MCF 10A (cell line): ENCODE data around the gene PAK1. TPM values are rescaled to one million over a fixed set of nuclear protein-coding genes. Genes with fewer than 3 reads are reported as not detected.
"Not testable (repeated sequence)": the region's sequence is repeated elsewhere in the genome, so short reads cannot be mapped to it uniquely, and the experiment has no call there.

Source experiments
- BruUV-seq: library from RNA; stranded (reverse); fragments of 400-500 nt; replicated peaks from 2 replicates; lab custom pipeline; 2021; lab: Mats Ljungman, UMichigan
- CTCF ChIA-PET: fragments of 300-600 bp; sonication (Branson Sonifier 250); formaldehyde crosslinking; extraction: SDS; loops from one replicate; lab custom pipeline; 2021; ENCODE audit warnings: antibody characterized with exemption, inconsistent platforms; lab: Yijun Ruan, JAX
- POLR2A ChIA-PET: fragments of 300-600, 350-650 bp; sonication (Branson Sonifier 250); formaldehyde crosslinking; extraction: SDS; loops from one replicate; lab custom pipeline; 2020; ENCODE audit warnings: antibody characterized with exemption, inconsistent platforms; lab: Yijun Ruan, JAX
- DNase-seq: peaks from one replicate; pipeline ENCODE4 v3.0.0-alpha.2; 2018; ENCODE audit not compliant: unreplicated experiment
- H3K27ac Mint-ChIP-seq: one replicate; pipeline ENCODE4 v1.8.0; 2022; ENCODE audit warnings: mild to moderate bottlenecking, low read depth, mixed read lengths; ENCODE audit not compliant: unreplicated experiment
- H3K27me3 Mint-ChIP-seq: one replicate; pipeline ENCODE4 v1.8.0; 2022; ENCODE audit warnings: mixed read lengths; ENCODE audit not compliant: insufficient read depth, unreplicated experiment
- H3K36me3 Mint-ChIP-seq: one replicate; pipeline ENCODE4 v1.8.0; 2022; ENCODE audit warnings: mild to moderate bottlenecking, moderate library complexity, mixed read lengths; ENCODE audit not compliant: insufficient read depth, unreplicated experiment
- H3K4me1 Mint-ChIP-seq: one replicate; pipeline ENCODE4 v1.8.0; 2022; ENCODE audit warnings: mixed read lengths; ENCODE audit not compliant: insufficient read depth, unreplicated experiment
- H3K4me3 Mint-ChIP-seq: one replicate; pipeline ENCODE4 v1.8.0; 2022; ENCODE audit warnings: mild to moderate bottlenecking, moderate library complexity, mixed read lengths; ENCODE audit not compliant: unreplicated experiment
- H3K9me3 Mint-ChIP-seq: one replicate; pipeline ENCODE4 v1.8.0; 2022; ENCODE audit warnings: mixed read lengths; ENCODE audit not compliant: unreplicated experiment
- CTCF ChIP-seq: fragments of 200-600 bp; IDR thresholded peaks from one replicate; pipeline ENCODE4 v1.8.0; 2022; ENCODE audit warnings: antibody characterized with exemption, mild to moderate bottlenecking; ENCODE audit not compliant: unreplicated experiment
- intact Hi-C: fragments of 100-400 bp; cut with micrococcal nuclease; formaldehyde crosslinking; loops from 2 replicates; pipeline ENCODE4 v1.14.1; 2022
- total RNA-seq: library from RNA; stranded (reverse); gene quantifications from 2 replicates; pipeline ENCODE4 v1.2.3, GENCODE V29; 2022

The PAK1 gene
- total RNA-seq, 1 experiment from 2014 or later: 24.0 TPM

- H3K4me3 Mint-ChIP-seq: no peak overlapping the region
- no peaks in the 10 kb centered on the region for H3K36me3 Mint-ChIP-seq
- H3K9me3 Mint-ChIP-seq: no peaks in the 10 kb centered on the region
- no peak for DNase-seq
- H3K27me3 Mint-ChIP-seq: peaks cover 35% of the 10 kb centered on the region
- H3K4me1 Mint-ChIP-seq: peaks cover 21% of the 10 kb centered on the region
- CTCF ChIA-PET: interaction anchor here (1.2 kb wide), 1 partner anchor 29 kb away, joined by 3 read pairs; no protein-coding TSS in a partner anchor
- BruUV-seq: no TSS peak
- intact Hi-C loops: no loop called here
- POLR2A ChIA-PET: interaction anchor here (0.9 kb wide), 1 partner anchor 27 kb away, joined by 4 read pairs; no protein-coding TSS in a partner anchor
- no peak for TF ChIP-seq CTCF
- no peak overlapping the region for H3K27ac Mint-ChIP-seq
These were observed 28.5 kb upstream of the PAK1 start for GRCh38 chr11:77502346-77502905.

GRCh38 chr11:77501758-77502157 is 27.9 kb upstream of the PAK1 start:
- ChIA-PET CTCF (interaction anchor here (0.5 kb wide), 1 partner anchor 1745 kb away, joined by 3 read pairs; no protein-coding TSS in a partner anchor), POLR2A (no interaction called here)
- TF ChIP-seq CTCF: no peak
- H3K4me3 Mint-ChIP-seq: no peak overlapping the region
- DNase-seq: no peak
- peaks cover 16% of the 10 kb centered on the region for H3K4me1 Mint-ChIP-seq
- no peaks in the 10 kb centered on the region for H3K9me3 Mint-ChIP-seq
- no peaks in the 10 kb centered on the region for H3K36me3 Mint-ChIP-seq
- no peak overlapping the region for H3K27ac Mint-ChIP-seq
- BruUV-seq: no TSS peak
- peaks cover 35% of the 10 kb centered on the region for H3K27me3 Mint-ChIP-seq
- intact Hi-C loops: no loop called here

GRCh38 chr11:77497368-77497767 is 23.5 kb upstream of the PAK1 start:
- no peak for TF ChIP-seq CTCF
- no peaks in the 10 kb centered on the region for H3K36me3 Mint-ChIP-seq
- H3K27me3 Mint-ChIP-seq: peaks cover 17% of the 10 kb centered on the region
- no TSS peak for BruUV-seq
- no peak for DNase-seq
- H3K4me3 Mint-ChIP-seq: no peak overlapping the region
- no peaks in the 10 kb centered on the region for H3K9me3 Mint-ChIP-seq
- intact Hi-C loops: no loop called here
- H3K4me1 Mint-ChIP-seq: no peaks in the 10 kb centered on the region
- CTCF ChIA-PET: no interaction called here
- POLR2A ChIA-PET: no interaction called here
- no peak overlapping the region for H3K27ac Mint-ChIP-seq

- H3K36me3 Mint-ChIP-seq: no peaks in the 10 kb centered on the region
- H3K4me1 Mint-ChIP-seq: no peaks in the 10 kb centered on the region
- H3K4me3 Mint-ChIP-seq: no peak overlapping the region
- H3K27ac Mint-ChIP-seq: no peak overlapping the region
- ChIA-PET CTCF (interaction anchor here (0.7 kb wide), 1 partner anchor 11 kb away, joined by 3 read pairs; no protein-coding TSS in a partner anchor), POLR2A (no interaction called here)
- no peak for DNase-seq
- H3K27me3 Mint-ChIP-seq: no peaks in the 10 kb centered on the region
- no peak for TF ChIP-seq CTCF
- intact Hi-C loops: no loop called here
- no TSS peak for BruUV-seq
- H3K9me3 Mint-ChIP-seq: no peaks in the 10 kb centered on the region
These were observed 21.6 kb upstream of the PAK1 start for GRCh38 chr11:77495526-77495925.

- POLR2A ChIA-PET, CTCF ChIA-PET, H3K9me3 Mint-ChIP-seq, BruUV-seq, H3K27ac Mint-ChIP-seq, DNase-seq, H3K4me1 Mint-ChIP-seq, H3K27me3 Mint-ChIP-seq, intact Hi-C loops, H3K4me3 Mint-ChIP-seq, H3K36me3 Mint-ChIP-seq: not testable (repeated sequence)
These were observed 16.1 kb upstream of the PAK1 start for GRCh38 chr11:77490035-77490434.
